Astrocyte (in vitro differentiated cells and primary cell): ENCODE results near the gene NSRP1. TPM values are rescaled to one million over a fixed set of nuclear protein-coding genes. Genes with fewer than 3 reads are reported as not detected.

ENCODE experiments used
- DNase-seq: peaks from one replicate; pipeline ENCODE4 v3.0.0-alpha.2; 2010; ENCODE audit warnings: low read depth
- FAIRE-seq: peaks from 2 replicates; lab custom pipeline; 2011; peaks lifted over from hg19 to GRCh38; lab: Jason Lieb, UNC
- H2AFZ ChIP-seq: 2 replicates; pipeline ENCODE4 v1.6.0; 2012; ENCODE audit warnings: low read depth, low read length, inconsistent platforms
- H3K27ac ChIP-seq: 2 replicates; pipeline ENCODE4 v1.5.1; 2011; ENCODE audit warnings: low read depth, low read length, inconsistent platforms
- H3K27me3 ChIP-seq: 2 replicates; pipeline ENCODE4 v1.6.0; 2011; ENCODE audit warnings: low read length, inconsistent platforms; ENCODE audit not compliant: insufficient read depth
- H3K36me3 ChIP-seq: 2 replicates; pipeline ENCODE4 v1.5.1; 2011; ENCODE audit warnings: low read length, inconsistent platforms; ENCODE audit not compliant: insufficient read depth
- H3K4me1 ChIP-seq: 2 replicates; pipeline ENCODE4 v1.5.1; 2011; ENCODE audit warnings: low read length, inconsistent platforms; ENCODE audit not compliant: insufficient read depth
- H3K4me2 ChIP-seq: 2 replicates; pipeline ENCODE4 v1.6.0; 2012; ENCODE audit warnings: low read length, inconsistent platforms
- H3K4me3 ChIP-seq: 2 replicates; pipeline ENCODE4 v1.5.1; 2011; ENCODE audit warnings: low read depth, mild to moderate bottlenecking, low read length, inconsistent platforms; ENCODE audit not compliant: insufficient read depth
- H3K79me2 ChIP-seq: 2 replicates; pipeline ENCODE4 v1.6.0; 2012; ENCODE audit warnings: mild to moderate bottlenecking, low read length, inconsistent platforms; ENCODE audit not compliant: insufficient read depth
- H3K9ac ChIP-seq: 2 replicates; pipeline ENCODE4 v1.6.0; 2012; ENCODE audit warnings: mild to moderate bottlenecking, low read length, inconsistent platforms
- H3K9me3 ChIP-seq: 2 replicates; pipeline ENCODE4 v1.5.1; 2012; ENCODE audit warnings: low read depth, mild to moderate bottlenecking, low read length, inconsistent platforms; ENCODE audit not compliant: insufficient read depth
- H4K20me1 ChIP-seq: 2 replicates; pipeline ENCODE4 v1.6.0; 2012; ENCODE audit warnings: low read length, inconsistent platforms; ENCODE audit not compliant: insufficient read depth
- H3K27ac Mint-ChIP-seq: one replicate; pipeline ENCODE4 v1.8.0; 2021; ENCODE audit warnings: mild to moderate bottlenecking, mixed read lengths; ENCODE audit not compliant: unreplicated experiment
- H3K27me3 Mint-ChIP-seq: one replicate; pipeline ENCODE4 v1.8.0; 2021; ENCODE audit warnings: low read depth, mixed read lengths; ENCODE audit not compliant: unreplicated experiment
- H3K36me3 Mint-ChIP-seq: one replicate; pipeline ENCODE4 v1.8.0; 2021; ENCODE audit warnings: low read depth, mixed read lengths; ENCODE audit not compliant: unreplicated experiment
- H3K4me1 Mint-ChIP-seq: one replicate; pipeline ENCODE4 v1.8.0; 2021; ENCODE audit warnings: low read depth, mixed read lengths; ENCODE audit not compliant: unreplicated experiment
- H3K4me3 Mint-ChIP-seq: one replicate; pipeline ENCODE4 v1.8.0; 2021; ENCODE audit warnings: mild to moderate bottlenecking, moderate library complexity, mixed read lengths; ENCODE audit not compliant: unreplicated experiment
- H3K9me3 Mint-ChIP-seq: one replicate; pipeline ENCODE4 v1.8.0; 2021; ENCODE audit warnings: mild to moderate bottlenecking, mixed read lengths; ENCODE audit not compliant: unreplicated experiment
- EZH2 ChIP-seq: IDR thresholded peaks from 2 replicates; pipeline ENCODE4 v1.6.1; 2012; ENCODE audit warnings: mild to moderate bottlenecking, low read length, inconsistent platforms; ENCODE audit not compliant: insufficient read depth
- total RNA-seq: library from RNA; stranded (reverse); gene quantifications from 2 replicates; pipeline ENCODE4 v1.2.1, GENCODE V29; 2021
- TF ChIP-seq, protein P1 (sequence below): IDR thresholded peaks from 2 replicates; pipeline ENCODE4 v1.5.1; 2011; ENCODE audit warnings: low read depth, mild to moderate bottlenecking, inconsistent platforms, low read length, moderate library complexity; ENCODE audit not compliant: insufficient read depth

NSRP1 gene
- total RNA-seq, 1 donor from 2014 or later: 17.7 TPM

DNA sequence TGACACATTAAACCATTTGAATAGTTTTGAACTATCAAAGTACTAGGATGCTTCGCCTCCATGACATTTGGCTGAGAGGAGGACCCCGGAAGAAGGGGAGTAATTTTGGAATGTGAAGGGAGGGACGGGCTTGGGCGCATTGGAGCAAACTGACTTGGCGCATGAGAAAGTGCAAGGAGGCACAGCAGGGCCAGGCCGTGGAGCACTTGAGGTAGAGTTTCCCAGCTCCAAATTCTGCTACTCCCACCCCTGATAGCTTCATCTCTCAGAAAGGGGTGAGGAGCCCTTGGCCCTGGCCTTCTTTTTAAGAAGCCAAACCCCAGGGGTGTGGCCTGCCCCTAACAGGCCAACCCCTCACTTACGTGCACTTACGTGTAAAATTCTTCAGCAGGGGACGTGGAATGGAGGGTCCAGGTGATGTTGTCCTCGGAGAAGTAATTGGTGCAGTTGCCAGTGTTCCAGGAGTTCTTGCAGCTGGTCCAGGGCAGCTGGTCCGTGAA, 101.2 kb downstream of the NSRP1 start:
- no peak overlapping the region for H3K9ac ChIP-seq
- no peak overlapping the region for H3K4me3 ChIP-seq
- no peak for FAIRE-seq
- H3K27ac Mint-ChIP-seq: no peak overlapping the region
- H3K79me2 ChIP-seq: no peaks in the 10 kb centered on the region
- H3K27me3 Mint-ChIP-seq: peaks cover 31% of the 10 kb centered on the region
- H3K36me3 ChIP-seq: no peaks in the 10 kb centered on the region
- no peak for DNase-seq
- H3K36me3 Mint-ChIP-seq: no peaks in the 10 kb centered on the region
- TF ChIP-seq EZH2: no peak
- TF ChIP-seq, protein P1, sequence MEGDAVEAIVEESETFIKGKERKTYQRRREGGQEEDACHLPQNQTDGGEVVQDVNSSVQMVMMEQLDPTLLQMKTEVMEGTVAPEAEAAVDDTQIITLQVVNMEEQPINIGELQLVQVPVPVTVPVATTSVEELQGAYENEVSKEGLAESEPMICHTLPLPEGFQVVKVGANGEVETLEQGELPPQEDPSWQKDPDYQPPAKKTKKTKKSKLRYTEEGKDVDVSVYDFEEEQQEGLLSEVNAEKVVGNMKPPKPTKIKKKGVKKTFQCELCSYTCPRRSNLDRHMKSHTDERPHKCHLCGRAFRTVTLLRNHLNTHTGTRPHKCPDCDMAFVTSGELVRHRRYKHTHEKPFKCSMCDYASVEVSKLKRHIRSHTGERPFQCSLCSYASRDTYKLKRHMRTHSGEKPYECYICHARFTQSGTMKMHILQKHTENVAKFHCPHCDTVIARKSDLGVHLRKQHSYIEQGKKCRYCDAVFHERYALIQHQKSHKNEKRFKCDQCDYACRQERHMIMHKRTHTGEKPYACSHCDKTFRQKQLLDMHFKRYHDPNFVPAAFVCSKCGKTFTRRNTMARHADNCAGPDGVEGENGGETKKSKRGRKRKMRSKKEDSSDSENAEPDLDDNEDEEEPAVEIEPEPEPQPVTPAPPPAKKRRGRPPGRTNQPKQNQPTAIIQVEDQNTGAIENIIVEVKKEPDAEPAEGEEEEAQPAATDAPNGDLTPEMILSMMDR: no peak
- H3K4me1 ChIP-seq: no peaks in the 10 kb centered on the region
- no peak overlapping the region for H2AFZ ChIP-seq
- peaks cover 15% of the 10 kb centered on the region for H3K27me3 ChIP-seq
- peaks cover 2% of the 10 kb centered on the region for H3K9me3 Mint-ChIP-seq
- H3K4me1 Mint-ChIP-seq: peaks cover 2% of the 10 kb centered on the region
- no peak overlapping the region for H3K27ac ChIP-seq
- no peaks in the 10 kb centered on the region for H4K20me1 ChIP-seq
- no peak overlapping the region for H3K4me2 ChIP-seq
- H3K9me3 ChIP-seq: no peaks in the 10 kb centered on the region
- H3K4me3 Mint-ChIP-seq: no peak overlapping the region

DNA sequence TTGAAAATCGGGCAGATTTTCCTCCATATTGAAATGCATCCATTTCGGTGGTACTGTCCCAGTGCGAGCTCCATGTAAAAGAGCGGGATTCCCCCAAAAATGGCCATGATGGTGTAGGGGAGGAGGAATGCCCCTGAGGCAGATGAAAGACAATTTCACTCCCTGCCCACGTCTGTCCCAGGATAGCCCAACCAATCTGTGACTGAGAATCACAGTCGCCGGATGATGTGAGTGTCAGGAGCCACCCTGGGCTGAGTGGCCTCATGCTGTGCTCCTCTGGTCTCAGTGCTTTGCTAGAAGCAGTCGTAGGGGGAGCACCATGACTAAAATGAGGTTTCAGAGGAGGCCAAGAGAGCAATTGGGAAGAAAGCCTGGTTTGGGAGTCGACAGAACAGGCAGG, 102.2 kb downstream of the NSRP1 start:
- FAIRE-seq: no peak

DNA sequence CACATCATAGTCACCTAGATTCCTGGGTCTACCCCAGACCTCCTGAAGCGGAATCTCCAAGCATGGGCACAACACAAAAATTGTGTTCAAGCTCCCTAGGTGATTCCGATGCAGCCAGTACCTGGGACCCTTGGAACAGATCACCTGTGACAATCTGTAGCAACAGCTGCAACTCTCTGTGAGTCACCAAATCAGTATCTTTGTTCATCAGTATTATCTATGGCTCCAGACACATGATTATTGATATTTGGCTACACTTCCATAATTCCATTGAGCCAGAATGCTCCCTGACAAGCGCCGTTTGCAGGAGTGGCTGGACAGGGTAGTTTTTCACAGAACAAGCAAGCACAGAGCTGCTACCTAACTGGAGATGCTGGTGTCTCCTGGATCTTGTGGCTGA, 102.7 kb downstream of the NSRP1 start:
- H3K36me3 Mint-ChIP-seq: no peaks in the 10 kb centered on the region
- Histone ChIP-seq H3K9me3 (no peaks in the 10 kb centered on the region), H3K9ac (no peak overlapping the region), H3K36me3 (no peaks in the 10 kb centered on the region), H4K20me1 (no peaks in the 10 kb centered on the region), H2AFZ (no peak overlapping the region), H3K4me3 (no peak overlapping the region), H3K4me2 (no peak overlapping the region), H3K79me2 (no peaks in the 10 kb centered on the region), H3K27ac (no peak overlapping the region), H3K4me1 (no peaks in the 10 kb centered on the region), H3K27me3 (peaks cover 15% of the 10 kb centered on the region)
- FAIRE-seq: no peak
- no peak overlapping the region for H3K4me3 Mint-ChIP-seq
- H3K4me1 Mint-ChIP-seq: peaks cover 2% of the 10 kb centered on the region
- H3K9me3 Mint-ChIP-seq: peaks cover 2% of the 10 kb centered on the region
- TF ChIP-seq, protein P1: no peak
- TF ChIP-seq EZH2: no peak
- H3K27ac Mint-ChIP-seq: no peak overlapping the region
- DNase-seq: no peak
- H3K27me3 Mint-ChIP-seq: peaks cover 38% of the 10 kb centered on the region

More for the DNA sequence above, 102.2 kb downstream of the NSRP1 start:
- Histone ChIP-seq H3K9ac (no peak overlapping the region), H3K36me3 (no peaks in the 10 kb centered on the region), H3K27me3 (peaks cover 15% of the 10 kb centered on the region), H3K4me1 (no peaks in the 10 kb centered on the region), H3K9me3 (no peaks in the 10 kb centered on the region), H3K4me3 (no peak overlapping the region), H3K27ac (no peak overlapping the region), H3K79me2 (no peaks in the 10 kb centered on the region), H4K20me1 (no peaks in the 10 kb centered on the region), H3K4me2 (no peak overlapping the region), H2AFZ (no peak overlapping the region)
- Mint-ChIP-seq H3K27ac (no peak overlapping the region), H3K4me3 (no peak overlapping the region), H3K9me3 (peaks cover 2% of the 10 kb centered on the region), H3K36me3 (no peaks in the 10 kb centered on the region), H3K27me3 (peaks cover 37% of the 10 kb centered on the region), H3K4me1 (peaks cover 2% of the 10 kb centered on the region)
- TF ChIP-seq, protein P1: no peak
- no peak for TF ChIP-seq EZH2
- DNase-seq: no peak
